HG03571 (cell line): Measurements from ENCODE around the gene FBXL7.

Experiments used
- ATAC-seq: cut with Tn5 transposase; IDR thresholded peaks from one replicate; pipeline ENCODE4 v1.9.1; 2021; ENCODE audit not compliant: unreplicated experiment

The FBXL7 gene

GRCh38 chr5:15702102-15702501 lies 202.1 kb downstream of the FBXL7 start:
- no peak for ATAC-seq

GRCh38 chr5:15703901-15704300 lies 203.9 kb downstream of the FBXL7 start:
- ATAC-seq, result no peak

GRCh38 chr5:15704397-15704947 lies 204.5 kb downstream of the FBXL7 start:
- no peak for ATAC-seq

GRCh38 chr5:15707631-15708030 lies 207.7 kb downstream of the FBXL7 start:
- ATAC-seq, result no peak

- ATAC-seq, result no peak
Observed at GRCh38 chr5:15711892-15712291, 211.9 kb downstream of the FBXL7 start.

- no peak for ATAC-seq
Observed at GRCh38 chr5:15715535-15715934, 215.6 kb downstream of the FBXL7 start.

GRCh38 chr5:15715967-15716366 lies 216.0 kb downstream of the FBXL7 start:
- no peak for ATAC-seq

GRCh38 chr5:15717001-15717400 lies 217.0 kb downstream of the FBXL7 start:
- no peak for ATAC-seq

GRCh38 chr5:15718421-15719179 lies 218.6 kb downstream of the FBXL7 start:
- no peak for ATAC-seq

GRCh38 chr5:15719784-15720183 lies 219.8 kb downstream of the FBXL7 start:
- no peak for ATAC-seq

GRCh38 chr5:15720515-15720914 lies 220.5 kb downstream of the FBXL7 start:
- ATAC-seq, result no peak

- ATAC-seq, result no peak
Observed at GRCh38 chr5:15722305-15722704, 222.3 kb downstream of the FBXL7 start.

- no peak for ATAC-seq
Observed at GRCh38 chr5:15727375-15727774, 227.4 kb downstream of the FBXL7 start.

GRCh38 chr5:15728811-15729210 lies 228.8 kb downstream of the FBXL7 start:
- no peak for ATAC-seq

- no peak for ATAC-seq
Observed at GRCh38 chr5:15731699-15732098, 231.7 kb downstream of the FBXL7 start.

GRCh38 chr5:15734058-15734457 lies 234.1 kb downstream of the FBXL7 start:
- no peak for ATAC-seq

GRCh38 chr5:15737036-15737821 lies 237.2 kb downstream of the FBXL7 start:
- ATAC-seq, result no peak

GRCh38 chr5:15737871-15738664 lies 238.1 kb downstream of the FBXL7 start:
- no peak for ATAC-seq

GRCh38 chr5:15740383-15740782 lies 240.4 kb downstream of the FBXL7 start:
- ATAC-seq, result no peak

- ATAC-seq, result no peak
Observed at GRCh38 chr5:15741591-15741990, 241.6 kb downstream of the FBXL7 start.

GRCh38 chr5:15746833-15747232 lies 246.9 kb downstream of the FBXL7 start:
- ATAC-seq, result no peak
